SIG-M5 (cell line): ENCODE data around the gene NR1H2.
"Not testable (repeated sequence)": the region's sequence is repeated elsewhere in the genome, so short reads cannot be mapped to it uniquely, and the experiment has no call there.

Experiments used
- DNase-seq: peaks from one replicate; lab custom pipeline; 2025; lab: John Stamatoyannopoulos, UW

Gene NR1H2

GRCh38 chr19:50376166-50377050, at the start of gene NR1H2:
NR1H2 (plus strand) TSS chr19:50376457; CDS start chr19:50377606, 1,149 bp downstream.
- DNase-seq = peak; percentile 90

DNA sequence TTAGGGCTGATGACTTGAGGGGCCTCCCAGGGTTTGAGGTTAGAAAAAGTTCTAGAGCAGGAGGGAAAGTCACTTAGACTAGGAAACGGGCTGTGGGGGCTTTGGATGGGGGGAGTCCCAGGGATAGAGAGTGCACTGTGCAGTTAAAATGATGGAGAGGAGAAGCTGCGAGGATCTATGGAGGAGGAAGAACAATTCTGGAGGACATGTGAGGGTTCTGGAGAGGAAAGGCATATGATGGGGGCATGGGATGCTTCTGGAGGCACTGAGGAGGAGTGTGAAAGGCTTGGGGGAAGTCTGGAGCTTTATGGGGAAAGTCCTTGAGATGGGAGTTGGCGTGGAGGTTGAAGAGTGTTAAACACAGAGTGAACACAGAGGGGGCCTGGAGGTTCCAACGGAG, 49.2 kb upstream of the NR1H2 start:
- DNase-seq = no peak

GRCh38 chr19:50327461-50328223, 48.6 kb upstream of the NR1H2 start:
- no peak for DNase-seq

DNA sequence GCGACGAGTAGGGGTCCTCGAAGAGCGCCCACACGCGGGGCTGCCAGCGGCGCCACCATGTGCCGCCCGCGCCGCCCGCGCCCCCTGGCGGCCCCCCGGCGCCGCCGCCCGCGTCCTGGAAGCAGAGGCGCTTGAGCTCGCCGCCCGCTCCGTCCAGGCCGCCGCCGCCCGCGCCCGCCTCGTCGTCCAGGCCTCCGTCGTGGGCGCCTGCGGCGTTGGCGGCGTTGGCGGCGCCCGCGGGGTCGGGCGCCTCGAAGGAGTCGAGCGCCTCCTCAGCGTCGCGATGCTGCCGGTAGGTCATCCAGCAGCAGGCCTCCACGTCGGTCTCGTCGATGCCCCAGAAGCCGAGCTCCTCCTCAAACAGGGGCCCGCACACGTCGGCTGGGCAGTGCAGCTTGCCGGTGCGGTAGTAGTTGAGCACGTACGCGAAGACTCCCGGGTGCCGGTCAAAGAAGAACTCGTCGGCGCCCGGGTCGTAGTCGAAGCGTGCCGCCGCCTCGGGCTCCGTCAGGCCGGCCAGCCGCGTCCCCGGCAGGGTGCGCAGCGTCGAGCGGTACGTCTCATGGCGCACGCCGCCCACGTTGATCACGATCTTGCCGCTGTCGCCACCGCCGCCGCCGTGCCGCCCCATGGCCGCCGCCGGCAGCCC, 47.9 kb upstream of the NR1H2 start:
- DNase-seq = no peak

DNA sequence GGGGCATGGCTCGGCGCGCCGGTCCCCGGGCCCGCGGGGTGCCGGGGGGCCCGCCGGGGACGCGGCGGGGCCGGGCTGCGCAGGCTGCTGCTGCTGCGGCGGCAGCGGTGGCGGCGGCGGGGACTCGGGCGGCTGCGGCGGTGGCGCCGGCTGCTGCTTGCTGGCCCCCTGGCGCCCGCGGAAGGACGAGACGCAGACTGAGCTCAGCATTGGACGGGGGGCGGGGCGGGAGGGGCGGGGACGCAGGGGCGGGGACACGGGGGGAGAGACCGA, 47.4 kb upstream of the NR1H2 start:
- DNase-seq = no peak

DNA sequence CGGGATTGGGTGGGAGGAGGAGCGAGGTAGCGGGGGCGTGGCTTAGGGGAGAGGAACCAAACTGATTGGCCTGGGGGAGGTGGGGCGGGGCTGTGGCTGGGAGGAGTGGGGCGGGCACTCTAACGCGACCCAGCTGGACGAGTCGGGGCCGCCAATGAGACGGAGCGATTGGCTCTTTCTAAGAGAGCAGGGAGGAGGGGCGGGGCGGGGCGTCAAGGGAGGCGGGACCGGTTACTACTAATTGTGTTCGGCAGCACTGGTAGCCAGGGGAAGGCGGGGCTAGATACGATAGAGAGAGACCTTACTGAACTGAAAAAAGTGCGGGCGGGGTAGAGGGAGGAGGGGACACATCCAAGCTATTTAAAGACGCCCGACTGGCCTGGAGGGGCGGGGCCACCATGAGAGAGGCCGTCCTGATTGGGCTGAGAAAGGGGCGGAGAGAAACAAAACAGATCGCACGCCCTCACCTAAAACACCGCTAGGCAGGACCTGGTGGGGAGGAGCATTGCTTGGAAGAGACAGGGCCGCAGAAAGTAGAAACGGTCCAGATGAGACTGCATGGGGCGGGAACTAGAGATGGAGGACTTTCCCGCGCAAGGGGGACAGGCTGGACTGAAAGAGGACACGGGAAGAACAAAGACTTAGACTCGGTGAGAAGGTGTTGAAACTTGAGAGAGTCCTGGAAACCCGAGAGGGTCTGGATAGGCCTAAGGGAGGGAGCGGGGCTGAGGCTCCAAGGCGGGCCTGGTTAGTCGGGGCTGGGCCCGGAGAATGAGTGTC, 46.9 kb upstream of the NR1H2 start, which contains the start of gene KCNC3:
Gene KCNC3, minus strand, starts transcription at position 232 of the 780 bp plus-strand sequence. CDS start 295 bp downstream, outside the sequence.
- peak; percentile 96 for DNase-seq

DNA sequence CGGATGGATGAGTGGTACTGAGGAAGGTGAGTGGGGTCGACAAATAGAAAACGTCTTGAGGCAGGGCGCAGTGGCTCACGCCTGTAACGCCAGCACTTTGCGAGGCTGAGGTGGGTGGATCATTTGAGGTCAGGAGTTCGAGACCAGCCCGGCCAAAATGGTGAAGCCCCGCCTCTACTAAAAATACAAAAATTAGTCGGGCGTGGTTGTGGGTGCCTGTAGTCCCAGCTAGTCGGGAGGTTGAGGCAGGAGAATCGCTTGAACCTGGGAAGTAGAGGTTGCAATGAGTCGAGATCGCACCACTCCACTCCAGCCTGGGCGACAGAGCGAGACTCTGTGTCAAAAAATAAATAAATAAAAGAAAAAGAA, 46.3 kb upstream of the NR1H2 start:
- DNase-seq = not testable (repeated sequence)

GRCh38 chr19:50330365-50331078, 45.7 kb upstream of the NR1H2 start:
- no peak for DNase-seq

DNA sequence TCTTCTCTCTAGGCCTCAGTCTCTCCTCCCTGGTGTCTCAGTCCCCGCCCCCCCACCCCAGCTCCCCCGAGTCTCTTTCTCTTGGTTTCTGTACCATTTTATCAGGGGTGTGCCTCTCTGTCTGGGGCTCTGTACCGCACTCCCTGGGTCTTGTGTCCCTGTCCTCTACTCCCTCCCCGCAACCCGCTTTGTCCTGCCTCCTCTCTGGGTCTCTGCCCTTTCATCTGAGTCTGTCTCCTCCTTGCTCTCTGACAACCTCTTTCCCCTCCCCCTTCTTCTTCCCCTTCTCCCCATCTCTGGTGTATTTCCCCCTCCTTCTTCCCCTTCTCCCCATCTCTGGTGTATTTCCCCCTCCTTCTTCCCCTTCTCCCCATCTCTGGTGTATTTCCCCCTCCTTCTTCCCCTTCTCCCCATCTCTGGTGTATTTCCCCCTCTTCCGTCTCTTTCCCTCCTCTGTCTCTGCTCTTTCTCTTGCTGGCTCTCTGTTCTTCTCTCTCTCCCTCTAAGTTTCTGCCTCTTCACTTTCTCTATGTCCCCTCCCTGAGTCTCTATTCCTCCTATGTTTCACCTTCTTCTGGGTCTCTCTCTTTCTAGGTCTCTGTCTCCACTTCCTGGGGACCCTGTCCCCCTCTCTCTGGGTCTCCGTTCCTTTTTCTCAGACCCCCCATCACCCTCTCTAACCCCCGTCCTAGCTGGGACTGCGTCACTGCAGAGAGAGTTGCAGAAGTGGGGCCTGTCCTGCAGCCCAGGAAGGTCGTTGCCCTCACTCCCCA, 44.9 kb upstream of the NR1H2 start:
- DNase-seq = no peak

- no peak for DNase-seq
These were observed 44.3 kb upstream of the NR1H2 start for GRCh38 chr19:50331994-50332243.

GRCh38 chr19:50332244-50333038, 43.8 kb upstream of the NR1H2 start:
- no peak for DNase-seq

DNA sequence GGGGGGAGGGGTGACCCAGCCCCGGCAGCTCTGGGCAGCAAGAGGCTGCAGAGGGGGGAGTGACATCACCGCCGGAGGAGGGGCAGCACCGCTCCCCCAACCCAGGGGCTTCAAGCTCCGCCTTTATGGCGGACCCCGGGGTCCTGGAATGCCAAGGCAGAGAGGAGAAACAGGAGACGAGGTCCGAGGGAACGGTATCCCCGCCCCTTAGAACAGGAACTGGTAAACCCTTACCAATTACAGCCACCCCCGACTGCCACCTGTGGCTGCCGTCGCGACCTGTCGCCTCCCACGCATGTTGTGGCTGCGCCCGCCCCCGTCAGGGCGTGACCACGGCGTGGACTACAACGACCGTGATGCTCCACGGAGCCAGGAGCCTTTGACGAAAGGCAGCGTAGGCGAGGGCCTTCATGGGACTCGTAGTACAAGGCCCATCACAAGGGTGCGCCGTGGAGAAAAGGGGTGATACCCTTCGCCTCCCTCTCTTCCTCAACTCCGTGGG, 43.0 kb upstream of the NR1H2 start:
- DNase-seq = no peak

GRCh38 chr19:50333737-50334617, 42.3 kb upstream of the NR1H2 start:
- no peak for DNase-seq

DNA sequence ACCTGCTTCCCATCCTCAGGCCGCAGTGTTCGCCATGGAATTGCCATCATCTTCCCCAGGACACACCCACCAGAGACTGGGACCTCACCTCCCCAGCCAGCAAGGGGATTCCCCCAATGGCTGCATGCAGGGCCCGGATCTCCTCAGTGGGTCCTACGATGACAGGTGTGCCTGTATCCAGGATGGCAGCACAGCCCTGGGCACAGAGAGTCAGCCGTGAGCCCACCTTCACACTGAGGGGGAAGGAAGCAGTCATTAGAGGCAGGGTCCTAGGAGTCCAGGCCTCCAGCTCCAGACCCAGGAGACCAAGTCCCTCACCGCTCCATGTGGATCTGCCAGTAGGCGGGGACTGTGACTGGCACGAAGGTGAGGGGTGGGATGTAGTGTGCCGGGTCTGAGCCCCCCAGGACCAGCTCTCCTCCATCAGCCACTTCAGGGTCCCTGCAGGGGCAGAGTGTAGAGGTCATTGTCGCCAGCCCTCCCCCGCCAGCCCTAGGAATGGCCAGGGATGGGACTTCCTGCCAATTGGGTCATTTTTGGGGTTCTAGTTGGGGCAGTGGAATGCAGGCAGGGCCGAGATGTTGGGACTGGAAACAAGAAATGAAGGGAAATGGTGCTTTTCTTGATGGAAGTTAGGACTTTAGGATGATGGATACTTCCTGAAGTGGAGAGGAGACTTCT, 41.4 kb upstream of the NR1H2 start:
- no peak for DNase-seq

DNA sequence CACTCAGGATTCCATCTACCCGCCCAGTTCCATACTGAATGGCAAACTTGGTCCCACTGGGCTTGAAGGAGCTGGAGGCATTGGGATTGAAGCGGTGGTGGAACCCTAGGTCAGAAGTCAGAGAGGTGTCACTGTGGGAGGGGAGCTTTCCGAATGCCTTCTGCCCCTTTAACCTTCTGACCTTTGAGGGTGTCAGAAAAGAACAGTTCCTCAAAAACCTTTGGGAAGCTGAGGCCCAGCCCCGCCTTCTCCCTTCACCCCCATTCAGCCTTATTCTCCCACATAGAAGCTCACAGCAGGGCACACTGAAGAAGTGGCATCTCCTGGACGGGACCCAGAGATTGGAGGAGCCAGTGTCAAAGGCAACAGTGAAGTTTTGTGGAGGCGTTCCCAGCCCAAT, 39.2 kb upstream of the NR1H2 start:
- DNase-seq = not testable (repeated sequence)

DNA sequence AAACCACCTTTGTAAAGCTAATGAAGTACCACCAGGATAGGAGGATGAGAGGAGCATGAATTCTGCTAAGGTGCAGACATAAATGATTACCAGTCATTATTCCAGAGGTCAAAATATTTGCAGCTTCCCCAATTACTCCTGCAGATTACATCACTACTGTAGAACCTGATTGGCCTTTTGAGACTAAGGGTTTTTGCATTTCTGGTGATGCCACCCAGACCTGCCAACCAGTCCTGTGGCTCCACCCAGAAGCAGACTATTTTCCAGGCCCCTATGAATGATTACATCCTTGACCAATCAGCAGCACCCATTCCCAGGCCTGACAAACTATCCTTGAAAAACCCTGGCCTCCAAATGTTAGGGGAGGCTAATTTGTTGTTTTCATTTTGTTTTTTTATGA, 35.9 kb upstream of the NR1H2 start:
- DNase-seq = no peak

DNA sequence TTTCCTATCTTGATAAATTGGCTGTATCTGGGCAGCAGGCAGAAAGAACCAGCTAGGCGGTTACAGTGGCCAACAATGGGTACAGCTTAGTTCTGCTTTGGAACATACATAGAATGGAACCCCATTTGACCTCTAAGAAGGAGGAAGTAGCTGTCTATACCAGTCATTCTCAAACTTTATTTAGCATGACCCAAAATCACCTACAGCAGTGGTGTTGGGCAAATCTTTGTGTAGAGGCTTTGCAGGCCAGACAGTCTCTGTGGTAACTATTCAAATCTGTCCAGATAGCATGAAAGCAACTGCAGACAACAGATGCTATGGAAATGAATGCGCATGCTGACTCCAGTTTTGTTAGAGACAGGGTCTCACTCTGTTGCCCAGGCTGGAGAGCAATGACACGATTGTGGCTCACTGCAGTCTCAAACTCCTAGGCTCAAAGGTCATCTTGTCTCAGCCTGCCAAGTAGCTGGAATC, 35.1 kb upstream of the NR1H2 start:
- peak; percentile 94 for DNase-seq

DNA sequence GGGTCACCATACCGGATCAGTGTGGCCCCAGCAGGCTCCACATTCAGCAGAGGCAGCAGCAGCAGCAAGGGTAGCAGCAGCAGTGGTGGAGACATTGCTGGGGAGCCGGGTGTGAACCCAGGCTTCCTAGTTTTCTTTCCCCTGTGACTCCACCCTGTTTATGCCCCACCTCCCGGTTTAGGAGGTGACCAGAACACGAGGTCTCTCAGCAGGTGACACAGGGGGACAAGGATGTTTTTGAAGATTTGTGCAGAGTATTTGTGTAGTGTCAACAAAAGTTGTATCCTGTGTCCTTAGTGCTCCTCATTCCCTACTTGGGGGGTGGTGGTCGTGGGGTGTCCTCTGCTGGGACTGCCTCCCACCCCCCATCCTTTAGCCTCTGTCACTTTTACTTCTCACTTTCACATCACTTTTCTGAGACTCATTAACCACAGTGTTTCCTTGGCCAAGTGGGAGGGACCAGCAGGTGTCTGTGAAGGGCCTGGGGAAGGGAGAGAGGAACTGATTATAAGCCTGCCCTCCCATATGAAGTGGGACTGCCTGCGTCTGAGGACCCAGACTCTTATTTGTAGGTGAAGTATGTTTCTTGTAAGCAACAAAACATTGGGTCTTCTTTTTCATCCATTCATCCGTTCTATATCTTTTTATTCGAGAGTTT, 31.5 kb upstream of the NR1H2 start:
- peak; percentile 73 for DNase-seq
